Measurements from ENCODE around the gene CCDC34. TPM values are rescaled to one million over a fixed set of nuclear protein-coding genes. Genes with fewer than 3 reads are reported as not detected.
"Not testable (repeated sequence)": the region's sequence is repeated elsewhere in the genome, so short reads cannot be mapped to it uniquely, and the experiment has no call there.

CCDC34 gene
- total RNA-seq, 1 donor from 2014 or later = 6.2 TPM

DNA sequence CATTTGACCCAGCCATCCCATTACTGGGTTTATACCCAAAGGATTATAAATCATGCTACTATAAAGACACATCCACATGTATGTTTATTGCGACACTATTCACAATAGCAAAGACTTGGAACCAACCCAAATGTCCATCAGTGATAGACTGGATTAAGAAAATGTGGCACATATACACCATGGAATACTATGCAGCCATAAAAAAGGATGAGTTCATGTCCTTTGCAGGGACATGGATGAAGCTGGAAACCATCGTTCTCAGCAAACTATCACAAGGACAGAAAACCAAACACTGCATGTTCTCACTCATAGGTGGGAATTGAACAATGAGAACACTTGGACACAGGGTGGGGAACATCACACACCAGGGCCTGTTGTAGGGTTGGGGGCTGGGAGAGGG lies 36.0 kb downstream of the CCDC34 start:
- not testable (repeated sequence) for DNase-seq (ENCODE audit: low spot score)

DNA sequence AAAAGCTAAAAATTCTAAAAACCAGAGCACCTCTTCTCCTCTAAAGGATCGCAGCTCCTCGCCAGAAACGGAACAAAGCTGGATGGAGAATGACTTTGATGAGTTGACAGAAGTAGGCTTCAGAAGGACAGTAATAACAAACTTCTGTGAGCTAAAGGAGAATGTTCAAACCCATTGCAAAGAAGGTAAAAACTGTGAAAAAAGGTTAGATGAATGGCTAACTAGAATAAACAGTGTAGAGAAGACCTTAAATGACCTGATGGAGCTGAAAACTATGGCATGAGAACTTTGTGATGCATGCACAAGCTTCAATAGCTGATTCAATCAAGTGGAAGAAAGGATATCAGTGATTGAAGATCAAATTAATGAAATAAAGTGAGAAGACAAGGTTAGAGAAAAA lies 40.8 kb downstream of the CCDC34 start:
- DNase-seq (ENCODE audit: low spot score) = not testable (repeated sequence)

DNA sequence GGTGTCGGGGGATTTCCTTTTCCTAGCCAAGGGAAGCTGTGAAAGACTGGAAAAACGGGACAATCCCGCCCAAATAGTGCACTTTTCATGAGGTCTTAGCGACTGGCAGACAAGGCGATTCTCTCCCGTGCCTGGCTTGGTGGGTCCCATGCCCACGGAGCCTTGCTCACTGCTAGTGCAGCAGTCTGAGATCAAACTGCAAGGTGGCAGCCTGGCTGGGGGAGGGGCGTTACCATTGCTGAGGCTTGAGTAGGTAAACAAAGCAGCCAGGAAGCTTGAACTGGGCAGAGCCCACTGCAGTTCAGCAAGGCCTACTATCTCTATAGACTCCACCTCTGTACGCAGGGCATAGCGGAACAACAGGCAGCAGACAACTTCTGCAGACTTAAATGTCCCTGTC lies 41.7 kb downstream of the CCDC34 start:
- not testable (repeated sequence) for DNase-seq (ENCODE audit: low spot score)

DNA sequence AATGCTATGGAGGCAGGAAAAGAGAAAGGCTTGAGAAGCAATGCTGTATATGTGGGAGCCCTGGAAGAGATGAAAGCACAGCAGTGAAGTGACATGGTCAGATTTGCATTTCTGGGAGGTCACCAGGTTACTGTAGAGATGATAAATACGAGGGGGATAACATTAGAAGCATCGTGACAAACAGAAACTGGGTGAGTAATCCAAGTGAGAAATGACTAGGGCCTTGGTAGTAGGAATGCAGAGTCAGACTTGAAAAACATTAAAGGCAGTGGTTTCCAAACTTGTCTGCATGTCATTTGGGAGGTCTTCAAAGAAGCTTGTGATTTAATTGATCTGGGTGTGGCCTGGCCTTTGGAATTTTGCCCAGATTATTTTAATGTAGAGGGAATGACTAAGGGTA lies 43.9 kb downstream of the CCDC34 start:
- no peak for DNase-seq (ENCODE audit: low spot score)

DNA sequence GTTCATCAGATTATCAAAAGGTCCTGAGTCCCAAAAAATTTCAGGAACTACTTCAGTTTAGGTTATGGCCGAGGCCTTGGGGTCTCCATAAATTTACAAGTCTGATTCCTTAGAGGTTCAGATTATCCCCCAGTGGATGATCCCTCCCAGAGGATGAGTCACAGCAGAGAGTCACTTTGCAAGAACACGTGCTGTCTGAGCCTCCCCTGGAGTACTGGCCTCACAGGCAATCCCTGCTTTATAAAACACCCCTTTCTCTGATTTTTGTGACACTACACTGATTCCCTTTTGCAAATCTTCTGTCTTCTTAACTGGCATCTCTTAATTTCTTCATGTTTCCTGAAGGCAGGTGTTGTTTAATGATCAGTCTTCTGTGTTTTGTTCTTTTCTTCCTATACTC lies 45.3 kb downstream of the CCDC34 start:
- DNase-seq (ENCODE audit: low spot score) = no peak

DNA sequence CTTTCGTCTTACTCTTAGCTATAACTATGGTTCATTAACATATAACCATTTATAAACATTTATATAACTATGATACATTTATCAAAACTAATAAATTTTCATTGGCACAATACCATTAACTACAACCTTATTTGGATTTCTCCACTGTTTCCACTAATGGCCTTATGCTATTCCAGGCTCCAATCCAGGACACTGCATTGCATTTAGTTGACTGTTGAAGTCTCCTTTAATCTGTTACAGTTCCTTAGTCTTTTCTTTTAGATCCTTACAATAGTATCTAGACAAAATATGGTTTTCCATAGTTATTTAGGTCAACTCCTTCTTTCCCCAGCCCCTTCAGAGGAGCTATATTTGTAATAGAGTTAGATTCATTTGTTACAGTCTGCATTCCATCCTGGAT lies 47.2 kb downstream of the CCDC34 start:
- no peak for DNase-seq (ENCODE audit: low spot score)

DNA sequence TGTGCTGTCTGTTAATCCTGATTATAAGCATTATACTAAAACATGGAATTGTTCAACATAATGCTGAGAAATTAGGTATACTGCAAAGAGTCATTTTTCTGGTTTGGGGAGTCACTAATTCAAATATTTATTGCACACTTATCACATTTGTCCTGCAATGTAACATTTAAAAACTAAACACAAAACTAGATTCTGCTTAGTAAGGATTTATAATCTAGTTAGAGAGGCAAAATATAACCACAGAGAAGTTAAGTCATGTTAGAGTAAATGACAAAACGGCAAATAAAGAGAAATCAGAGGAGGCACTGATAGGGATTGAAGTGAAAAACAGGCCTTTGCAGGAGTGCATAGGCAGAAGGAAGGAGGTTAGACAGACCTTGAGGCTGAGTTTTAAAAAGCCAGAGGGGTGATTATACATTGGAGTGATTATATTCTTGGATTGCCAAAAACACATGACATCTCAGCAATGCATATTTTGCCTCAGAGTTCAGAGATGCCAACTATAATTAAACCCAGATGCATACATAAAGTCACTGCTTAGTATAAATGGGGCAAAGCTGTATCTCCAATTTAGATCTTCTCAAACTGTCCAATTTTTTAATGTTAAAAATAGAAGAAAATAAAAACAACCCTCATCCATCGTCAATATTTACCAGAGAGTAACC lies 49.7 kb downstream of the CCDC34 start:
- DNase-seq (ENCODE audit: low spot score) = no peak

DNA sequence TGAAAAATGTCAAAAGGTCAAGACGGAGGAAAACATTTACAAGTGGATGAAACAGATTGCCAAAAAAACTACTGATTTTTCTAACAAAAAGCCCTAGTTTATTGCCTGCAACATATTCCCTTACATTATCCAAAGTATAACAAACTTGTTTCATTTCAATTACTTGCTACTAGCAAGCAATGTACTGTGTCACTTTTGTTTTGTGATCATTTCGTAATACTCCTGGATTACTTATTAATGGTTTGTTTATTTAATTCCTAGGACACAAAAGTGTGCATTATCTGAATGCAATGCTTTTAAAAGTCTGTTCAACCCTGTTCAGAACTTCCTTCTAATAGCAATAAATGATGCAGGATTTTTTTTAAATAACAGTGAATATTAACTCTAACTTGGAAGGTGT lies 50.9 kb downstream of the CCDC34 start:
- DNase-seq (ENCODE audit: low spot score) = no peak

DNA sequence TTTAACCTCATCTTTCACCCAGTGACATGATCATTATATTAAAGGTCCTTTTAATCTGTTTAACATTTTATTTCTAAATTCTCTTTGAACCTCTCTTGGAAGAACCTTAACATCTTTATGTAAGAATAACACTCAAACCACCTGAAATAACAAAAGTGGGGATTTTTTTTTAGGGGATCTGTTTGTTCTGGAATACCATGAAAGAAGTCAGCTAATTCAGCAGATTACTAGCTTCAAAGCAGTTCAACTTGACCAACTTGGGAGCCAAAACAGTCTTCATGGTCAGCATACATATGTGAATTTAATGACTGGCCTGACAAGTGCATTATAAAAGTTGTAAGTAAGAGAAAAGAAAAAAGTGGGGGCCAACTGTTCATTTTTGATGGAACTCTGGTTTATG lies 52.3 kb downstream of the CCDC34 start:
- DNase-seq (ENCODE audit: low spot score) = no peak

DNA sequence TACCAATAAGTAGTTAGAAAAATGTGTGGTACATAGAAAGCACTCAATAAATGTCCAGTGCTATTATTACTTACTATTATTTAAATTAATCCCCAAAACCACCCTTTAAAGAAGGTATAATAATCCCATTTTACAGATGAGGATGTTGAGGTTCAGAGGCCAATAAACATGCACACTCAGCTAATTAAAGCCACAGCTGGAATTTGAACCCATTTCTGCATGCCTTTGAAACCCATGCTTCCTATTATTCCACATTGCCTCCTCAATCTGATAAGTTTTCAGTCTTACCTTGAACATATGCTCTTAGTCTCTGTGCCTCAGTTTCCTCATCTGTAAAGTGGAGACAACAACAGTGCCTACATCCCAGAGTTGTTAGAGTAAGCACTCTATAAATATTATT lies 52.8 kb downstream of the CCDC34 start:
- DNase-seq (ENCODE audit: low spot score) = no peak

DNA sequence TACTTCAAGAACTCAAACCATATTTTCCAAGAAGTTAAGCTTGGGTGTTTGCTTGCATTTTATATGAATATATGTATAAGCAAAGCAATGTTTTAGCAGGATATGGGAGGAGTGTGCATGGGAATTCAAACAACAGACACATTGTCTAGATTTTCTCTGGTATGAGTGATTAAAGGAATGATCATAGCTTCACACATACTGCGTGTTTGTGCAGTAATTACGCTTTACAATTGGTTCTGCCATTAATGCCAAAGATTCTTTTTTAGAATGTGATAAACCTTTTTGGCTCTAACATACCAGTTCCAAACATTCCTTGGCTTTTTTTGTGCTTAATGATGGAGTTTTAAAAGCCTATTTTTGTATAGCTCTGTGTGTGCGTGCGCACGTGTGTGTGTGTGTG lies 54.0 kb downstream of the CCDC34 start:
- no peak for DNase-seq (ENCODE audit: low spot score)

DNA sequence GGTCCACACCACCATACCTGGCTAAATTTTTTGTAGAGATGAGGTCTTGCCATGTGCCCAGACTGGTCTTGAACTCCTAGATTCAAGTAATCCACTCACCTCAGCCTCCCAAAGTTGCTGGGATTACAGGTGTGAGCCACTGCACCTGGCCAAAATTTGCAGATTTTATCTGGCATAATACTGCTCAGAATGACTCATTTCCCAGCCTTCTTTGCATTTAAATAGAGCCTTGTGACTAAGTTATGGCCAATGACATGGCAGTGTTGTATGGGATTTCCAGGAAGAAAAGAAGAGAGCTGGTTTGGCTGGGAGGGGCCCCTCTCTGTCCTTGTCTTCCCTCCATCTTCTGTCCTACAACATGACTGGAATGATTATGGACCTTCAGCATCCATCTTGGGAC lies 55.8 kb downstream of the CCDC34 start:
- no peak for DNase-seq (ENCODE audit: low spot score)

DNA sequence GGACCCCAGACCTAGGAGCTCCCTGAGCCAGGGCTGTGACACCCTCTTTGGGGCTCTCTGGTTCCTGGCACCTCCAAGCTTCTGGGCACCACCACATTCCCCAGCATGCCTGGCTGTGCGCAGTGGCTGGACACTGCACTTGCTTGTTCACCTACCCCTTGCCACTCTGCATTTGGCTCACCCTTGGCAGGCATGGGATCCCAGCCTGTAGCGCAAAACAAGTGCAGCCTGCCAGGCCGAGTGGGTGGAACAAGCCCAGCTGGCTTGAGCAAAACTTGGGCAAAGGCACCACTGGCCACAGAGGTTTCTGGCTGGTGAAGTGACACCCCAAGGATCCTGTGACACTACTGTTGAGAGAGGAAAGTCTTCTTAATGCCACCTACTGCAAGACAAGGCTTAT lies 57.3 kb downstream of the CCDC34 start:
- DNase-seq (ENCODE audit: low spot score) = no peak

DNA sequence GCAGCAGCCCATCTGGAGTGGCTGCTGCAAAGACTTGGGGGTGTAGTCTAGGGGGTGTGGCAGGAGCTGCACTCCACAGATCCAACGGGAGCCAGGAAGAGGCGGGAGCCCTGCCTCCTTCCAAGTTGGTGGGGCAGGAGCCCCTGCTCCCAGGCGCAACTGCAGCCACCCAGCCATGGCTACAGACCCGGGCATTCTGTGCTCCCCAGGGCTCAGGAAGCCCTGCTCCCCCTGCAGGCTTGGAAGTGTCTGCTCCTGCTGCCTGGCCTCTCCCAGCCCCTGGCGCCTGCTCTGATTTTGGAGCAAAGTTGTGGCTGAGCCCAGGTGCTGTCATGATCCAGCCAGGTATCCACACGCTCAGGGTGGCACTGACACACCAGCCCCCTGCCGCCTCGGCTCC lies 58.5 kb downstream of the CCDC34 start:
- DNase-seq (ENCODE audit: low spot score) = no peak

DNA sequence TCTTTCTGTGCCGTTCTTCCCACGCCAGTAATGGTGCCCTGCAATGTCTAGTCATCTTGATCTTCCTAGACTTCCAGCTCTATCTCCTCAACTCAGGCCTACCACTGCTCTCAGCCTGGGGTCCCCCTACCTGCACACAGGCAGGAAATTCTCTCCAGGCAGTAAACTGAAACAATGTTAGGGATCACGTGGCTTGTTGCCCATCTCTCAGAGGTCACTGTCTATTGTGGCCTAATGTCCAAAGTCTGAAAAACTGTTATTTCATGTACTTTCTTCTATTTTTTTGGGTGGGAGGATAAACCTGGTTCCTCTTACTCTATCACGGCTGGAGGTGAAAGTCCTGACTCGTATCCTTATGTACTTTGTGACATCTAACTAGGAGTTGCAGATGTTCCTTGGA lies 59.1 kb downstream of the CCDC34 start:
- DNase-seq (ENCODE audit: low spot score) = no peak

DNA sequence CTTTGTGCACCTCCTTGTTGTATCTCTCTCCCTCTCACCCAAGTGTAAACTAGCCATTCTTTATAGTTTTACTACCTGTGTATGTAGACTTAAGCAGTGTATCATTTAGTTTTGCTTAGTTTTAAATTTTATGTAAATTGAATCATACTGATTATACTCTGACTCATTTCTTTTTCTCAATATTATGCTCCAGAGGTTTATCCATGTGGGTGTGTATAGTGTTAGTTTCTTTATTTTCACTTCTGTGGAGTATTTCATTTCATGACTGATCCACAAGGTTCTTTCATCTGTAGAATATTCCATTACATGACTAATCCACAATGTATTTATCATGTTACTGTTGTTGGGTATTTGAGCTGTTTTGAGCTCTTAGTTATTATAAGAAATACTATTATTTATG lies 62.0 kb downstream of the CCDC34 start:
- no peak for DNase-seq (ENCODE audit: low spot score)

DNA sequence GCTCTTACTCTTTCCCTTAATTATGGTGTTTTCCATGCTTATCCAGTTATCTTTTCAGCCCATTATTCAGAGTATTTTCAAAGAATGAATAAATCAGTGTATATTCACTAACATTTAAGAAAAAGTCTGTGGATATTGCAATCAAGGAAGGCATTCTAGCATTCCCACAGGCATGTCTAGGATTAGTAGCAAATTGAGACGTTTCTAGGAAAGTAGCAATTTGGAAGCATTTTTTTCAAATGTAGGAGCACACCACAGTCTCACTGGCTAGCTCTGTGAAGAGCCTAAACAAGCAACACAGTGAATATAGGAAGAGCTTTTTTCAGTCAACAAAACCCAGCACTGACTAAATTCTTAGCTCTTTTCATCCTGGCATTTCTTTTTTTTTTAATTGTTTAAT lies 65.4 kb downstream of the CCDC34 start:
- no peak for DNase-seq (ENCODE audit: low spot score)

DNA sequence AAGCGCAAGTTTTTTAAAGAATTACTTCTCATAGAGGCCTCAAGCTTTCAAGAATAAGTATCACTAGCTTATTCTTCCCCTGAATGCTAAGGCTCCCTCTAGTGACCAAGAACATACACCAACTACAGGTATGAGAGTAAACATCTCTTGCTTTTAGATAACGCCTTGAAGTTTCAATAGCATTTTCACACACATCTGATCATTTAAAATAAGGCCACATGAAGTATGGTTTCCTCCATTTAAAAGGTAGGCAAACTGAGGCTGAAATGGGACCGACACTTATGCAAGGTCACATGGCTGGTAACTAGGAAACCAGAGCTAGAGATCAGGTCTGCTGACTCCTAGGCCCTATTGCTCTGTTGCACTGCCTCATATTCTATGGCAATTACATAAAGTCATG lies 66.5 kb downstream of the CCDC34 start:
- no peak for DNase-seq (ENCODE audit: low spot score)

DNA sequence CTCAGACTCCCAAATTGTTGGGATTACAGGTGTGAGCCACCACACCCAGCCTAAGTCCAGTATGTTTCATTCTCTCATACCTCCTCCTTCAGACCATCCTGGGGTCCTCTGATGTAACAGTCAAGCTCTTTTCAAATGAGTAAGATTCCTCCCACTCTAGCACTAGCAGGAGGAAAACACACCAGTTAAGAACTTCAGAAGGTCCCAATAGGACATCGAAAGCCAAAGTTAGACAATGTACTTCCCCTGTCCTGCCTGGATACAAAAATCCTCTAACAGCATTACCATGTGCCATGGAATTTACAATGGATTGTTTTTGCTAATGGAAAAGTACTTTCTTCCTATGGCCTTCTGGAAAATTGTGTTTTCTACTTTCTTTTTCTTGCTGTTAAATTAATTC lies 67.1 kb downstream of the CCDC34 start:
- DNase-seq (ENCODE audit: low spot score) = no peak

DNA sequence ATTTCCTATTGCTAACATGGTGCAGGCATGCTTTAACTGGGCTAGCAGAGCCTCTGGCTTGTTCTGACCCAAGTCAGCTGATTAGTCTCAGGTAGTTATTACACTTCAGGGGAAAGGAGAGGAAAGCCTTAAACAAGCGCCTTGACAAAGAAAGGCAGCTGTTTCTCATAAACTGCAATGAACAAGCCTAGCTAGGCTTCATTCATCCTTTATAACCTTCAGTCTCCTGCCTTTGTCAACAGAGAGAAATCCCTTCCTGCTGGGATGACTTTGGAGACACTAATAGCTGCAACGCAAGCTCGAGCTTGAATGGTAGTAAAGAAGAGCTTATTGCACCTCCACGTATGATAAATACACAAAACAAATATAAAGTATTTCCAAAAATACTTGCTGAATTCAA lies 68.4 kb downstream of the CCDC34 start:
- DNase-seq (ENCODE audit: low spot score) = no peak

DNA sequence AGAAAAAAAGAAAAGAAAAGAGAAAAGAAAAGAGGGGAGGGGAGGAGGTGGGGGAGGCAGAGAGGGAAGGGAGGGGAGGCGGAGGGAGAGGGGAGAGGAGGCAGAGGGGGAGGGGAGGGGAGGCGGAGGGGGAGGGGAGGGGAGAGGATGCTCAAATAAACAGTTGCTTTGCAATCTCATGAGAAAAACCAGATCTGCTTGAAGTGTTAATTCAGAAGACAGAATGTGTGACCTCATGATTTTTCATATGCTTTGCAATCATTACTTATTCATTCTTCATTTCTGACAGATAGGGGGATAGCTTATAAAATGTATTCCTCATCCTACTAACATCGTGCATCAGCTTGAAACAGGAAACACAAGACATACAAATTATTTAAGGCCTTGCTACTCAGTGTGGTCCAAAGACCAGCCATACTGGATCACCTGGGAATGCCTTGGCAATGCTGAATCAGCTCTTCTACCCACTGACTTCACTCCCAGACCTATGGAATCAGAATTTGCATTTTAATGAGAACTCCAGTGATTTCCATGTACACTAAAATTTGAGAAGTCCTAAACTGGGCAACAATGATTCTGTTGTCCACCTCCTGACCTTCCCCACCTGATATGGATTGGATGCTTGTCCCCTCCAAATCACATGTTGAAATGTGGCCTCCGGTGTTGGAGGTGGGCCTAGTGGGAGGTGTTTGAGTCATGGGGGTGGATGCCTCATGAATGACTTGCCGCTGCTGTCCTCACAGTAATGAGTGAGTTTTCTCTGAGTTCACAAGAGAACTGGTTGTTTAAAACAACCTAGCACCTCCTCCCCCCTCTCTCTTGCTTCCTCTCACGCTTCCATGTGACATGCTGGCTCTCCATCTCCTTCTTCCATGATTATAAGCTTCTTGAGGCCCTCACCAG lies 69.2 kb downstream of the CCDC34 start:
- no peak for DNase-seq (ENCODE audit: low spot score)

DNA sequence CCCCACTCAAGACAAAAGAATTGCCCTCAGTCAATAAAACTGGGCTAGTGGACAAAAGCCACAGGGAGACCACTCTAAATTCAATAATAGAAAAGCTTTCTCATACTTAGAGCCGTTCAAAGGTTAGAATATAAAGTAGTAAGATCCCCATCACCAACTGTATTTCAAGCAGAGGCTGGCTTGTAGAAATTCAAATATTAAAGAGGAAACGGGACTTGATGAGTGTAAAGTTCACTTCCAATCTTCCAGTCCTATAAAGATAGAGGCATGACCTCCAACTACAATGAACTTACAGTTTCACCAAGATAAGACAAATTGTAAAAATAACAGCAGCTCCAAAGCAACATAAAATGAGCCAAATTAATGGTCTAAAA lies 70.4 kb downstream of the CCDC34 start:
- DNase-seq (ENCODE audit: low spot score) = no peak
